Gastroesophageal sphincter (tissue), 4 donors: ENCODE results near the gene C5orf63. TPM values are rescaled to one million over a fixed set of nuclear protein-coding genes. Genes with fewer than 3 reads are reported as not detected.
A peak's percentile ranks its signal among the peaks of the same experiment; 100 is the strongest.

Experiments
- ATAC-seq: fragments of 150-250 bp; one replicate; pipeline ENCODE4 v1.9.1; 2016; ENCODE audit warnings: mild to moderate bottlenecking, moderate library complexity
- H3K27ac ChIP-seq, 4 donors: fragments of 200-600 bp; sonication (generic) in 3 of 4; 1 replicate in 3 of 4; 2 replicates in 1 of 4; pipeline ENCODE4 v1.5.1; 2016 to 2019
- H3K27me3 ChIP-seq: fragments of 200-600 bp; sonication (generic); one replicate; pipeline ENCODE4 v1.5.1; 2019
- H3K36me3 ChIP-seq, 2 donors: fragments of 200-600 bp; sonication (generic); one replicate each; pipeline ENCODE4 v1.5.1; 2019; ENCODE audit warnings: control low read depth in 1 of 2
- H3K4me1 ChIP-seq, 3 donors: fragments of 200-600 bp; sonication (generic); 1 replicate in 2 of 3; 2 replicates in 1 of 3; pipeline ENCODE4 v1.5.1; 2016 to 2019; ENCODE audit warnings: control low read depth in 2 of 3
- H3K4me3 ChIP-seq, 2 donors: fragments of 200-600 bp; sonication (generic); one replicate each; pipeline ENCODE4 v1.5.1; 2019; ENCODE audit warnings: mild to moderate bottlenecking in 1 of 2, moderate library complexity in 1 of 2
- H3K9me3 ChIP-seq, 3 donors: fragments of 200-600 bp; sonication (generic); one replicate each; pipeline ENCODE4 v1.5.1; 2017 to 2019; ENCODE audit warnings: control low read depth in 2 of 3
- CTCF ChIP-seq, 4 experiments: fragments of 200-600 bp in 2 of 4; fragments of 450-650 bp in 2 of 4; sonication (generic) in 1 of 4; IDR thresholded peaks; one replicate each; pipeline ENCODE4 v1.5.1; 2017 to 2019; ENCODE audit warnings: antibody characterized with exemption in 4 of 4, mild to moderate bottlenecking in 2 of 4, moderate library complexity in 2 of 4
- EP300 ChIP-seq: sonication (generic); formaldehyde crosslinking; IDR thresholded peaks from one replicate; pipeline ENCODE4 v1.6.1; 2017; ENCODE audit warnings: antibody characterized with exemption, mild to moderate bottlenecking
- POLR2A ChIP-seq, 2 donors: fragments of 450-650 bp; IDR thresholded peaks; one replicate each; pipeline ENCODE4 v1.6.1; 2017; ENCODE audit warnings: antibody characterized with exemption in 2 of 2, mild to moderate bottlenecking in 2 of 2, moderate library complexity in 1 of 2
- POLR2AphosphoS5 ChIP-seq: sonication (generic); formaldehyde crosslinking; IDR thresholded peaks from one replicate; pipeline ENCODE4 v1.6.1; 2017; ENCODE audit warnings: antibody characterized with exemption
- WGBS, 2 donors: methylation state at CpG; one replicate each; pipeline ENCODE4 v1.1.5; 2018; ENCODE audit warnings: low coverage in 1 of 2; 5-methylcytosine and 5-hydroxymethylcytosine counted together
- total RNA-seq, 4 donors: library from RNA; depleted of rRNA; stranded (reverse); fragments of >200 nt; gene quantifications; one replicate each; pipeline ENCODE4 v1.1.0, GENCODE V29; 2016

Gene C5orf63
- total RNA-seq, 4 donors from 2014 or later, result 0.59 to 4.2 (median 2.1) TPM

GRCh38 chr5:127040796-127041520, 32.3 kb downstream of the C5orf63 start:
- no peak overlapping the region for H3K4me3 ChIP-seq
- no peaks in the 10 kb centered on the region for H3K36me3 ChIP-seq
- TF ChIP-seq EP300 (no peak), POLR2AphosphoS5 (no peak), POLR2A (IDR thresholded peaks at IDR 0.05) (no peak), CTCF (IDR thresholded peaks at IDR 0.05) (no peak)
- 49 to 57% methylated on average over 4 to 7 of the region's 9 CpGs for WGBS, 2 donors
- peak overlapping the region in 2 of 4 donors; percentile 39 to 53 for H3K27ac ChIP-seq
- ATAC-seq, result no peak
- no peaks in the 10 kb centered on the region for H3K27me3 ChIP-seq
- H3K4me1 ChIP-seq, result peaks cover 0 to 12% (median 0%) of the 10 kb centered on the region in 3 donors
- H3K9me3 ChIP-seq, result no peaks in the 10 kb centered on the region

- no peak for TF ChIP-seq CTCF (IDR thresholded peaks at IDR 0.05)
- TF ChIP-seq POLR2AphosphoS5, result no peak
- TF ChIP-seq EP300, result no peak
- no peak for TF ChIP-seq POLR2A (IDR thresholded peaks at IDR 0.05)
- Histone ChIP-seq H3K9me3 (no peaks in the 10 kb centered on the region), H3K4me1 (peaks cover 0 to 12% (median 0%) of the 10 kb centered on the region in 3 donors), H3K4me3 (no peak overlapping the region), H3K36me3 (no peaks in the 10 kb centered on the region), H3K27me3 (peaks cover 7% of the 10 kb centered on the region), H3K27ac (no peak overlapping the region)
- no peak for ATAC-seq
- 31 to 47% methylated on average over 3 to 4 of the region's 4 CpGs for WGBS, 2 donors
These were observed 34.8 kb downstream of the C5orf63 start for GRCh38 chr5:127038550-127038949.

- Histone ChIP-seq H3K9me3 (no peaks in the 10 kb centered on the region), H3K27me3 (peaks cover 21% of the 10 kb centered on the region), H3K27ac (no peak overlapping the region), H3K4me3 (no peak overlapping the region), H3K36me3 (no peaks in the 10 kb centered on the region), H3K4me1 (peaks cover 0 to 23% (median 6%) of the 10 kb centered on the region in 3 donors)
- TF ChIP-seq POLR2A (IDR thresholded peaks at IDR 0.05) (no peak), EP300 (no peak), POLR2AphosphoS5 (no peak), CTCF (IDR thresholded peaks at IDR 0.05) (no peak)
- ATAC-seq, result no peak
- whole genome bisulfite sequencing, 2 donors, result 100% methylated on average over 2 of the region's 2 CpGs; no CpG with 5 or more reads in 1 of the 2 donors
These were observed 41.5 kb downstream of the C5orf63 start for GRCh38 chr5:127031863-127032232.

GRCh38 chr5:127031147-127031862, 42.0 kb downstream of the C5orf63 start:
- Histone ChIP-seq H3K36me3 (no peaks in the 10 kb centered on the region), H3K4me3 (peak overlapping the region; percentile 55 to 71), H3K4me1 (peaks cover 0 to 23% (median 6%) of the 10 kb centered on the region in 3 donors), H3K27me3 (peaks cover 21% of the 10 kb centered on the region), H3K27ac (peak overlapping the region; percentile 4 to 93 (median 85)), H3K9me3 (no peaks in the 10 kb centered on the region)
- TF ChIP-seq CTCF (IDR thresholded peaks at IDR 0.05), result no peak
- TF ChIP-seq EP300, result no peak
- no peak for TF ChIP-seq POLR2AphosphoS5
- TF ChIP-seq POLR2A (IDR thresholded peaks at IDR 0.05), result no peak
- WGBS, 2 donors, result 66% methylated on average over 4 of the region's 45 CpGs; no CpG with 5 or more reads in 1 of the 2 donors
- ATAC-seq, result no peak
